Measurements from ENCODE around the gene PIGZ.

Gene PIGZ, protein sequence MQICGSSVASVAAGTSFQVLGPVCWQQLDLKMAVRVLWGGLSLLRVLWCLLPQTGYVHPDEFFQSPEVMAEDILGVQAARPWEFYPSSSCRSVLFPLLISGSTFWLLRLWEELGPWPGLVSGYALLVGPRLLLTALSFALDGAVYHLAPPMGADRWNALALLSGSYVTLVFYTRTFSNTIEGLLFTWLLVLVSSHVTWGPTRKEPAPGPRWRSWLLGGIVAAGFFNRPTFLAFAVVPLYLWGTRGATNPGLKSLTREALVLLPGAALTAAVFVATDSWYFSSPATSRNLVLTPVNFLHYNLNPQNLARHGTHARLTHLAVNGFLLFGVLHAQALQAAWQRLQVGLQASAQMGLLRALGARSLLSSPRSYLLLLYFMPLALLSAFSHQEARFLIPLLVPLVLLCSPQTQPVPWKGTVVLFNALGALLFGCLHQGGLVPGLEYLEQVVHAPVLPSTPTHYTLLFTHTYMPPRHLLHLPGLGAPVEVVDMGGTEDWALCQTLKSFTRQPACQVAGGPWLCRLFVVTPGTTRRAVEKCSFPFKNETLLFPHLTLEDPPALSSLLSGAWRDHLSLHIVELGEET

DNA sequence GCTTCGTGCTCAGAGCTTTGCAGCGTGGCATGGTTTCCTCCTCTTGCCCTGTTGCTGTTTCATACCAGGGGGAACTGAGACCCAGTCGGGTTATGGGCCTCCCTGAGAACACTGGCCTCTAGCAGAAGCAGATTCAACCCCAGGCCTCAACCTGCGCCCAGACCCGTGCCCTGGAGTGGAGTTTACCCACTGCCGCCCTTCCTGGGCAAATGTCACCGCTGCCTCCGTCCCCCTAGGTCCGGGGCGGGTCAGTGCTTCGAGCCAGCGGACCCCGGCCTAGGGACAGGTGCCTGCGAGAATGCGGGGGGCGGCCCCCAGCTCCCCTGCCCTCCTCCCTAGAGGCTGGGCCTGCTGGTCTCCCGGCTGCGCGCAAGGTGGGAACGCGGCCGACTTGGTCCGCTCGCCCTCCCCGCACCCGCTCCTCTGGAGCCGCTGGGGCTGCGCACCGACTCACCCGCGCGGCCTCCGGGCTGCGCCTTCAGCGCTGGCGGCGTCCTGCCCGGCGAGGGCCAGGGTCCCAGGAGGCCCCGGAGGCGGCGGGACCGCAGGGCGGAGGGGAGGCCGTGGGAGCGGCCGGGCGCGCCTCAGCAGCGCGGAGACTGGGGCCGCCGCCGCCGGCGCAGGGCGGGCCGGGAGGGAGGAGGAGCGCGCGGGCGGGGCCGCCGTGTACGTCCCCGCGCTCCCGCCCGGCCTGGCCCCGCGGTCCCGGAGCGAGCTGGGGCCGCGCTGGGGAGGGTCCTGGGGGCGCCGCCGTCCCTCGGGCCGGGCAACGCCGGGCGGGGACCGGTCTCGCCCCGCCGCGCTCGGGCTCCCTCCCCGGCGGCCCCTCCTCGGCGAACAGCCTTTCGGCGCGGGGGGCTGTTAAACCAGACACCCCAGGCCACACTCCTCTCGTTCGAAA is at the start of gene PIGZ:
Gene PIGZ (minus strand): TSS at position 601 of the 901 bp plus-strand sequence. CDS start 16,802 bp downstream, outside the sequence.
- DNase-seq (ENCODE audit: low spot score) = peak; percentile 78

GRCh38 chr3:197017003-197017402 is 48.4 kb upstream of the PIGZ start:
- no peak for DNase-seq (ENCODE audit: low spot score)

GRCh38 chr3:197015790-197016736 is 47.4 kb upstream of the PIGZ start:
- no peak for DNase-seq (ENCODE audit: low spot score)

GRCh38 chr3:197014942-197015575 is 46.4 kb upstream of the PIGZ start:
- no peak for DNase-seq (ENCODE audit: low spot score)

- DNase-seq (ENCODE audit: low spot score) = no peak
Measured at GRCh38 chr3:197014024-197014423, 45.4 kb upstream of the PIGZ start.

GRCh38 chr3:197012540-197012883 is 43.9 kb upstream of the PIGZ start:
- no peak for DNase-seq (ENCODE audit: low spot score)

- no peak for DNase-seq (ENCODE audit: low spot score)
Measured at GRCh38 chr3:197011780-197012539, 43.3 kb upstream of the PIGZ start.

DNA sequence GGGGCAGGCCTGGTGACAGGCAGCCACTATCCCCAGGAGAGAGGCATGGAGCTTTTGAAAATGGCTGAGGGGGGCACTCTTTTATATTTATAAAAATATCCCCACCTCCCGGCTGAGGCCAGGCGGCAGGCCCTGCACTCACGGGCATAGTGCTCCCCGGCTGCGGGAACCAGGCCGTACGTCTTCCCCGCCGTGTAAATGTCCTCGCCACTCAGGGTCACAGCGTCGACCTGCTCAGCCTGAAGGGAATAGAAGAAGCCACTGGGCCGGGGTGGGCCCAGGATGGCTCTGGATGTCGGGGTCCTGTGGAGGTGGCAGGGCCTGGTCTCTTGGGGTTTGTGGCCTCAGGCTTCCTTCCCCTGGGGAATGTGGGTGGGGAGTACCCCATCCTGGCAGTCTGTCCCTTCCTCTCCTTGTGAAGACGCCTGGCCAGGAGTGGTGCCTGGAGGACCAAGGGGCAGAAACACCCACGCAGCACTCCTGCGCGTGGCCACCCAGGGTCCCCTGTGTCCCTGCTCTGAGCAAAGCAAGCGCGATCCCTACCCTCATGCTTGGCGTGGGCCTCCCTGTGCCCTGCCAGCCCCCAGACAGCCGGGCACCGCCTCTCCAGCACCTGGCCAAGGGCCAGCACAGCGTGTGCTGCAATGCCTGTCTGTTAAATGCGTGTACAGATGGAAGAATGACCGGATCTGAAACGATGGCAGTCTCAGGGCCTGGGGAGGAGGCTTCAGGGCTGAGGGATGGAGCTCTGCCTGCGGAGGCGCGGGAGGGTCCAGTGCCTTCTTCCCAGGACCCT is 42.1 kb upstream of the PIGZ start:
- no peak for DNase-seq (ENCODE audit: low spot score)

GRCh38 chr3:197009532-197010019 is 40.9 kb upstream of the PIGZ start:
- no peak for DNase-seq (ENCODE audit: low spot score)

DNA sequence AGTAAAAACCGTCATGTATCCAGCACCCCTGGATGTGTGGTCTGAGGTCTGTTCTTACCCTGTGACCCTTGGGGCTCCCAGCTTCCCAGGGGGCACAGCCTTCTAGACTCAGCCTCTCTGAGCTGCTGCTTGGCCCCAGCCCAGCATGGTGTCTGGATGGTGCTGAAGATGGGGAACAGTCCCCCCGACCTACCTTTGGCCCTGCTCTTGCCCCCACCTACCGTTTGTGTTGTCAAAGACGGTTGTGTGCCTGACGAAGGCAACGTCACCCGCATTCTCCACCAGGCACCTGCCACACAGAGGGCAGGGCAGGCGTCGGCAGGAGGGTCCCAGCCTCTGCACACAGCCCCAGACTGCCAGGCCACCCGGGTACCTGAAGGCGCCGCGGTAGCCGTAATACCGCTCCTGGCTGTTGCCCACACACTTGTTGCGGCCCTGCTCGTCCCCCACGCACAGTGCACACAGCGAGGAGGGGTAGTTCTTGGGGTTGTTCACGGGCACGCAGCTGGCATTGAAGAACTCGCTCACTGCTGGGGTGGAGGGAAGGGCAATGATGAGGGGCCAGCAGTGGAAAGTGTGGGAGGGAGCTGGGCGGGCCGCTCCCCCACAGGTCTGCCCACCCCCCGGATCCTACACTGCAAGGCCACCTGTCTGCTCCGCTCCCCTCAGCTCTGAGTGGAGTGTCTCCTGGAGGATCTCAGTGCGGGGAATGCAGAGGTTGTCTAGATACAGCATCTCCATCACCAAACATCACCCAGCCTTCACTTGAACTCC is 40.0 kb upstream of the PIGZ start:
- DNase-seq (ENCODE audit: low spot score) = no peak

- DNase-seq (ENCODE audit: low spot score) = no peak
Measured at GRCh38 chr3:197007953-197008352, 39.3 kb upstream of the PIGZ start.

GRCh38 chr3:197007296-197007940 is 38.8 kb upstream of the PIGZ start:
- no peak for DNase-seq (ENCODE audit: low spot score)

GRCh38 chr3:197006860-197007259 is 38.2 kb upstream of the PIGZ start:
- DNase-seq (ENCODE audit: low spot score) = no peak

GRCh38 chr3:197006446-197006845 is 37.8 kb upstream of the PIGZ start:
- no peak for DNase-seq (ENCODE audit: low spot score)

DNA sequence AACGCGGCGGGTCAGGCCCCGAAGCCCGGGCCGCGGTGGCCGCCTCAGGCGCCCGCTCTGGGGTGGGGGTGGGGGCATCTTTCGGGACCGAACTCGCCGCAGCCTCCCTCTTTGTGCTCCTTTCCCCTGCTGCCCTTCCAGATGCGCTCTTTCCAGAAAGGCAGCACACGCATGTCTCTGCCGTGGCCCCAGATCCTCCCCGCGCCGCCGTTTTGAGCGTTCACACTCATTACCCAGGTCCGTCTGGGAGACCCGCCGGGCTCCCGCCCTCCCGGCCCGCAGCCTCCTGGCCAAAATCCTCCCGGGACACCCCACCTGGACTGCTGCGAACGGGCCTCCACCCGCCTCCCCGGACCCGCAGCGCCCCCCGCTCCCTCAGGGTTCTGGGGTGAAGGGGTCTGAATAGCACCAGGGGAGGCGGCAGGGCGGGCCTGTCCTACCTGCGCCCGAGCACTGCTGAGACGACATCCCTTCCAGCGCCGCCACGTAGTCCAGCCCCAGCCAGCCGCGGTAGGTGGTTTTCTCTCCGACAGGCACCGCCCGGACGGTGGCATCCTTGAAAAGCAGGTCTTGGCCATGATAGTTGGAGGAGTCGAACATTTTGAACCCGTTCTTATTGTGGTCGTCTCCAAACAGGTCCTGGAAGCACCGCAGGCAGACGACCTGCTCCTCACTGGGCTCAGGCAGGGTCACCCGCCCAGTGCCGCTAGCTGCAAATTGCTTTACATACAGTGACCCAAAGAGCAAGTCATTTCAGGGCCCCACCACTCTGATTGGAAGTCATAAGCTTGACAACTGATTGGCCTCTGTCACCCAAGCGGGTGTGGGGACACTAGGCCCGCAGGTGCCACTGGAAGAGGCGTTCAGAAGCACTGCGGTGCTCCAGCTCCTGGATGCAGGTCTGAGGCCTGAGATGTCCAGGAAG is 35.1 kb upstream of the PIGZ start:
- DNase-seq (ENCODE audit: low spot score) = no peak

GRCh38 chr3:197002701-197003454 is 34.2 kb upstream of the PIGZ start:
- peak; percentile 96 for DNase-seq (ENCODE audit: low spot score)

All from AG08396 (cell line).